SK-N-SH (cell line): ENCODE measurements around the gene TMEM212. TPM values are rescaled to one million over a fixed set of nuclear protein-coding genes. Genes with fewer than 3 reads are reported as not detected.

ENCODE experiments used
- CTCF ChIA-PET: fragments of 300-600, 350-600 bp; formaldehyde crosslinking; extraction: SDS; loops from one replicate; lab custom pipeline; 2021; lab: Yijun Ruan, JAX
- POLR2A ChIA-PET: fragments of 350-600 bp; sonication (Branson Sonifier 250); formaldehyde crosslinking; extraction: SDS; loops from one replicate; lab custom pipeline; 2020; ENCODE audit warnings: antibody characterized with exemption, inconsistent platforms; lab: Yijun Ruan, JAX
- DNase-seq: peaks from one replicate; pipeline ENCODE4 v3.0.0; 2012
- H2AFZ ChIP-seq: fragments of 200-600 bp; sonication (generic); 2 replicates; pipeline ENCODE4 v1.8.1; 2016; ENCODE audit warnings: antibody characterized with exemption, mild to moderate bottlenecking, low read depth
- H3F3A ChIP-seq: fragments of 200-600 bp; sonication (generic); replicated peaks from 2 replicates; pipeline ENCODE3; 2016; ENCODE audit warnings: antibody characterized with exemption, mild to moderate bottlenecking; ENCODE audit not compliant: insufficient read depth
- H3K27ac ChIP-seq, 2 experiments: fragments of 200-500 bp in 1 of 2; fragments of 200-600 bp in 1 of 2; sonication (Bioruptor generic) in 1 of 2; sonication (generic), shearing (Covaris generic) in 1 of 2; 2 replicates each; pipeline versions ENCODE4 v1.5.1 to v1.6.1; 2014 to 2016; ENCODE audit warnings: low read depth in 2 of 2, inconsistent platforms in 1 of 2, low read length in 1 of 2, mild to moderate bottlenecking in 1 of 2, mixed read lengths in 1 of 2
- H3K27me3 ChIP-seq: fragments of 200-600 bp; sonication (generic), shearing (Covaris generic); 2 replicates; pipeline ENCODE4 v1.6.1; 2016; ENCODE audit warnings: mixed run types; ENCODE audit not compliant: insufficient read depth
- H3K36me3 ChIP-seq, 2 experiments: fragments of 200-500 bp in 1 of 2; fragments of 200-600 bp in 1 of 2; sonication (Bioruptor generic) in 1 of 2; sonication (generic) in 1 of 2; replicated peaks in 1 of 2; 2 replicates each; pipeline versions ENCODE3 to v1.5.1; 2014 to 2016; ENCODE audit warnings: low read length in 1 of 2, mild to moderate bottlenecking in 1 of 2; ENCODE audit not compliant: insufficient read depth in 2 of 2, control insufficient read depth in 1 of 2
- H3K4me1 ChIP-seq, 2 experiments: fragments of 200-500 bp in 1 of 2; fragments of 200-600 bp in 1 of 2; sonication (Bioruptor generic) in 1 of 2; sonication (generic), shearing (Covaris generic) in 1 of 2; 2 replicates each; pipeline versions ENCODE4 v1.5.1 to v1.6.1; 2014 to 2016; ENCODE audit warnings: low read depth in 1 of 2, low read length in 1 of 2, mixed run types in 1 of 2; ENCODE audit not compliant: insufficient read depth in 2 of 2, control insufficient read depth in 1 of 2
- H3K4me2 ChIP-seq: fragments of 200-600 bp; sonication (generic), shearing (Covaris generic); 2 replicates; pipeline ENCODE4 v1.6.1; 2017; ENCODE audit warnings: mixed run types
- H3K4me3 ChIP-seq, 2 experiments: fragments of 200-500 bp in 1 of 2; fragments of 200-600 bp in 1 of 2; sonication (Bioruptor generic) in 1 of 2; sonication (generic), shearing (Covaris generic) in 1 of 2; 2 replicates each; pipeline versions ENCODE4 v1.5.1 to v1.8.1; 2014 to 2016; ENCODE audit warnings: low read depth in 2 of 2, inconsistent platforms in 1 of 2, low read length in 1 of 2, mild to moderate bottlenecking in 1 of 2, mixed read lengths in 1 of 2, moderate library complexity in 1 of 2
- H3K79me2 ChIP-seq: fragments of 200-600 bp; sonication (generic); 2 replicates; pipeline ENCODE4 v1.8.1; 2017; ENCODE audit warnings: mild to moderate bottlenecking; ENCODE audit not compliant: insufficient read depth
- H3K9ac ChIP-seq: fragments of 200-600 bp; sonication (generic); 2 replicates; pipeline ENCODE4 v1.6.1; 2017; ENCODE audit warnings: mixed run types
- H3K9me2 ChIP-seq: fragments of 200-600 bp; sonication (generic); 2 replicates; pipeline ENCODE4 v1.6.1; 2017; ENCODE audit warnings: mixed run types
- H3K9me3 ChIP-seq: fragments of 200-600 bp; sonication (generic); 2 replicates; pipeline ENCODE4 v1.6.1; 2017; ENCODE audit warnings: mixed run types, mild to moderate bottlenecking, moderate library complexity
- H4K20me1 ChIP-seq: fragments of 200-600 bp; sonication (generic); 2 replicates; pipeline ENCODE4 v1.6.1; 2017; ENCODE audit warnings: mild to moderate bottlenecking, mixed run types; ENCODE audit not compliant: insufficient read depth
- ELF1 ChIP-seq: IDR thresholded peaks from 2 replicates; pipeline ENCODE4 v1.4.0; 2012
- EZH2phosphoT487 ChIP-seq: fragments of 200-600 bp; sonication (generic); IDR thresholded peaks from 2 replicates; pipeline ENCODE4 v1.6.1; 2017; ENCODE audit warnings: low read depth, mixed run types, mild to moderate bottlenecking, antibody characterized with exemption, moderate library complexity, borderline replicate concordance
- FOSL2 ChIP-seq: IDR thresholded peaks from 2 replicates; pipeline ENCODE4 v1.4.0; 2012; ENCODE audit warnings: low read depth, mild to moderate bottlenecking, moderate library complexity, borderline replicate concordance
- FOXJ3 ChIP-seq: sonication (generic); formaldehyde crosslinking; IDR thresholded peaks from 2 replicates; pipeline ENCODE4 v1.5.1; 2020; ENCODE audit warnings: mild to moderate bottlenecking, missing genetic modification reagents
- FOXM1 ChIP-seq: IDR thresholded peaks from 2 replicates; pipeline ENCODE4 v1.4.0; 2012; ENCODE audit warnings: low read depth, mild to moderate bottlenecking
- GABPA ChIP-seq: IDR thresholded peaks from 2 replicates; pipeline ENCODE4 v1.4.0; 2012; ENCODE audit warnings: low read depth, mild to moderate bottlenecking
- IRF3 ChIP-seq: fragments of 150-350 bp; IDR thresholded peaks from 2 replicates; pipeline ENCODE4 v1.6.1; 2016; ENCODE audit warnings: mild to moderate bottlenecking, low read depth, low read length
- JUND ChIP-seq: IDR thresholded peaks from 2 replicates; pipeline ENCODE4 v1.4.0; 2012
- MXI1 ChIP-seq: IDR thresholded peaks from 2 replicates; pipeline ENCODE4 v1.6.1; 2012; ENCODE audit warnings: mild to moderate bottlenecking, low read depth, low read length, improper control_type of control experiment
- NFIC ChIP-seq: IDR thresholded peaks from 2 replicates; pipeline ENCODE4 v1.4.0; 2012; ENCODE audit warnings: borderline replicate concordance
- PBX3 ChIP-seq: IDR thresholded peaks from 2 replicates; pipeline ENCODE4; 2012
- POLR2AphosphoS5 ChIP-seq: IDR thresholded peaks from 2 replicates; pipeline ENCODE4 v1.6.1; 2012; ENCODE audit warnings: low read depth, low read length
- RAD21 ChIP-seq: IDR thresholded peaks from 2 replicates; pipeline ENCODE4 v1.6.1; 2012; ENCODE audit warnings: mild to moderate bottlenecking, low read length
- REST ChIP-seq: IDR thresholded peaks from 2 replicates; pipeline ENCODE4 v1.6.1; 2012; ENCODE audit warnings: mild to moderate bottlenecking, low read depth, low read length, moderate library complexity
- SIN3A ChIP-seq: IDR thresholded peaks from 2 replicates; pipeline ENCODE4 v1.6.1; 2012; ENCODE audit warnings: low read depth, mild to moderate bottlenecking, low read length, moderate library complexity, borderline replicate concordance
- USF1 ChIP-seq: IDR thresholded peaks from 2 replicates; pipeline ENCODE4 v1.4.0; 2012; ENCODE audit warnings: low read depth, borderline replicate concordance
- USF2 ChIP-seq: fragments of 150-350 bp; IDR thresholded peaks from 2 replicates; pipeline ENCODE4 v1.6.1; 2017; ENCODE audit warnings: antibody characterized with exemption, low read length, low read depth, borderline replicate concordance
- ZBTB33 ChIP-seq: IDR thresholded peaks from 2 replicates; pipeline ENCODE4 v1.4.0; 2012; ENCODE audit warnings: low read depth, borderline replicate concordance
- WGBS: methylation state at CpG from one replicate; pipeline ENCODE4 v1.1.6; 2017; ENCODE audit warnings: low lambda C conversion rate; 5-methylcytosine and 5-hydroxymethylcytosine counted together
- polyA plus RNA-seq, 3 experiments: library from polyadenylated mRNA; depleted of rRNA; stranded (reverse); fragments of >200 nt; gene quantifications; 2 replicates each; pipeline ENCODE4 v1.2.3, GENCODE V29; 2012

Gene TMEM212
- polyA plus RNA-seq, 1 of the 3 experiments (the other 2 are of a cell fraction): not detected

- peaks cover 0 to 4% of the 10 kb centered on the region in 2 experiments; a peak in 2 of 4 replicates for H3K4me1 ChIP-seq
- H3K4me2 ChIP-seq: no peak overlapping the region
- H2AFZ ChIP-seq: no peak overlapping the region
- H3K4me3 ChIP-seq: no peak overlapping the region
- TF ChIP-seq EZH2phosphoT487 (no peak), USF1 (no peak), NFIC (no peak), MXI1 (no peak), FOXM1 (no peak), FOXJ3 (no peak), ELF1 (no peak), GABPA (no peak), POLR2AphosphoS5 (no peak), REST (no peak), SIN3A (no peak), FOSL2 (no peak), ZBTB33 (no peak), JUND (no peak), IRF3 (no peak), RAD21 (no peak), PBX3 (no peak), USF2 (no peak)
- H3K9me2 ChIP-seq: no peaks in the 10 kb centered on the region
- no peaks in the 10 kb centered on the region for H3K27me3 ChIP-seq
- H3K27ac ChIP-seq: no peak overlapping the region
- 87% methylated on average over 2 of the region's 2 CpGs for WGBS
- no peak for DNase-seq
- ChIA-PET POLR2A (no interaction called here), CTCF (no interaction called here)
- H3K9ac ChIP-seq: no peak overlapping the region
- H3K9me3 ChIP-seq: no peaks in the 10 kb centered on the region
- peaks cover 9% of the 10 kb centered on the region for H3F3A ChIP-seq
- no peaks in the 10 kb centered on the region for H4K20me1 ChIP-seq
- H3K36me3 ChIP-seq: no peaks in the 10 kb centered on the region
- no peaks in the 10 kb centered on the region for H3K79me2 ChIP-seq
Observed at GRCh38 chr3:171835613-171836012, 7.5 kb upstream of the TMEM212 start.
